ENCODE data around the gene UQCR10. TPM values are rescaled to one million over a fixed set of nuclear protein-coding genes. Genes with fewer than 3 reads are reported as not detected.
"Not testable (repeated sequence)": the region's sequence is repeated elsewhere in the genome, so short reads cannot be mapped to it uniquely, and the experiment has no call there.

The UQCR10 gene
- total RNA-seq, 1 experiment from 2014 or later: 114 TPM

DNA sequence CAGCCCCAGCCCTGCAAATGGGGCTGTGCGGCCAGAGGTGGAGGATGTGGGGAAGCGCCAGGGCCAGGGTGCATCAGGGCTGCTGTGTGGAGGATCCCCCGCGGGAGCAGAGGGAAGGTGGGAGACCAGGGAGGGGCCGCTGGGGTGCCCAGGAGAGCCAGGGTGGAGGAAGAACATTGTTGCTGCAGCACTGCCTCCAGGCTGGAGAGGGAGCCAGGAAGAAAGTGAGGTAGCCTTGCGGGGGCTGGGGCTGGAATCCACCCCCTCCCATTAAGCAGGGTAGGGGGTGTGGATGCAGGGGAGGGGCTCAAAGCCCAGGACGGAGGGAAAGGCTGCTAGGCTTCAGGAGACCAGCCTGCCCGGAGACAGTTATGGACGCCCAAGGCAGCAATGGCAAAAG, 32.3 kb upstream of the UQCR10 start:
- in situ Hi-C loops (cut with HindIII; ENCODE audit: low sequenced_read_pairs): no loop called here

DNA sequence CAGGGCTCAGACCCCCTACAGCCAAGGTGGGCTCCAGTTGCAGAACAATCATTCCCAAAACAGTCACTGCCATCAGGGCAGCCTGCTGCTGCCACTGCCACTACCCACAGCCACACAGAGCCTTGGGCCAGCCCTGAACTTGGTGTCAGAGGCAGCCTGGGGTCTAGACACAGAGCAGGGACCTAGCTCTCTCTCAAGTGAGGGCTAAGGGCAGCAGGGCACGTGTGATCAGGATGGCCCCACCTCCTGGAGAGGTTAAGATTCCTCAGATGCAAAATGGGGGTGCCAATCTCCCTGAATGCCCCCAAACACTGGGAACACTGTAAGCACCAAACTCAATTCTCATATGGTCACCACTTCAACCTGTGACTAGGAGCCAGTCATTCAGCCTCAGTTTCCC, 31.8 kb upstream of the UQCR10 start:
- DNase-seq (ENCODE audit: low spot score): no peak
- in situ Hi-C loops (cut with HindIII; ENCODE audit: low sequenced_read_pairs): no loop called here

More for the DNA sequence above, 32.3 kb upstream of the UQCR10 start:
- no peak for DNase-seq (ENCODE audit: low spot score)

DNA sequence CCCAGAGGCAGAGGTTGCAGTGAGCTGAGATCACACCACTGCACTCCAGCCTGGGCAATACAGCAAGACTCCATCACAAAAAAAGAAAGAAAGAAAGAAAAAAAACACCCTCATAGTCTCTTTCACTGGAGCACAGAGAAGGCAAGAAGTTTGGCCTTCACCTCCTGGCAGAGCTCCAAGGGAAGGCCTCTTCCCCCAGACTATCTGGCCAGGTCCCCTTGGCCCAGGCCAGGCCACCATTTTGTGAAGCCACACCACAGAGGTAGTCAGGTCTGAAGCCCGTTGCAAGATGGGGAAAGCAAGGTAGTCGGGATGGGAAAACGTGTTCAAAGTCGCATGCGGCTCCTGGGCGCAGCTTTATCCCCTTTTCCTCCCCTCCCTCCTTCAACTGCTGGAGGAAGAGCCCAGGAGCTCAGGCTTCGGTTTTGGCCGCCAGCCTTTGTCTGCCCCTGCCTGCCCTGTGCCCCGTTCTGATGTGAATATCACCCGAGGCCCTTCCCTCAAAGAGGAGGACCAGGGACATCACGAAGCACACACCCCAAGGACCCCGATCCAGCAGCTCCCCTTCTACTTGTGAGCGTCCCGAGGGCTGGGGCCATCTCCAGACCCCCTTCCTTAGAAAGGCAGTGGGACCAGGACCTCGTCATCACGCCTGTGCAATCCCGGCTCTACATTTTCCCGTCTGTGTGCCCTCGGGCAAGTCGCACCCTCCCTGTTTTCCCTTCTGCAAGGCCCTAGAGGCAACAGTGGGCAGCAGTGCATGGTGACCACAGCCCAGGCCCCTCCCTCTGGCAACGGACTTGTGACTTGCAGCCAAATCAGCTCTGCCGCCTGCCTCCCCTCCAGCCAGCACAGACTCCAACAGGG, 29.7 kb upstream of the UQCR10 start:
- in situ Hi-C loops (cut with HindIII; ENCODE audit: low sequenced_read_pairs): no loop called here
- DNase-seq (ENCODE audit: low spot score): peak; percentile 26

DNA sequence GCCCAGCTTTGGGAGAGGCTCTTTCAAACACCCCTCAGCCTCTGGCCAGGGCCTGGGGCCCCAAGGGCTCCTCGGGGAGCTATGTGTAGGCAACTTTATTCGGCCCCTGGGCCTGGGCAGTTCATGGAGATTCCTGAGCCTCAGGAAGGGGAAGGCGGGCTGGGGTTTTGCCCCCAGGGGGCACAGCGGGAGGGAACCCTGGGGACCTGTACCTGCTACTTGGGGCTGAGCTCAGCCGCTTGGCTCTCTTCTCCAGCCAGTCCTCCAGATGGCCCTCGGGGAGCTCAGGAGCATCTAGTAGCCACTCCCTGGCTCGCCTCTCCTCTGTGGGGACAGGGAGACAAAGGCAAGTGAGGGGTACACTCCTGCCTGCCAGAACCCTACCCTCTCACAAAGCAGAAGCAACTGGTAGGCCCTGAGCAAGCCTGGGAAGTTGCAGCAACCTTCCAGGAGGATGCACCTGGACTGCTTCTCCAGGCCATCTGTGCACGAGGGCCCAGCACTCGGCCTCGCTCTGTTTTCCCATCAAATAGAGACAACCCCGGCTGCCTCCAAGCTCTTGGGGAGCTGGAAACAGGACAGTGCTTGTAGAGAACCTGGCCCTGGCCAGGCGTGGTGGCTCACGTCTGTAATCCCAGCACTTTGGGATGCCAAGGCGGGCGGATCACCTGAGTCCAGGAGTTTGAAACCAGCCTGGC, 28.9 kb upstream of the UQCR10 start:
- DNase-seq (ENCODE audit: low spot score): peak; percentile 76
- in situ Hi-C loops (cut with HindIII; ENCODE audit: low sequenced_read_pairs): no loop called here

DNA sequence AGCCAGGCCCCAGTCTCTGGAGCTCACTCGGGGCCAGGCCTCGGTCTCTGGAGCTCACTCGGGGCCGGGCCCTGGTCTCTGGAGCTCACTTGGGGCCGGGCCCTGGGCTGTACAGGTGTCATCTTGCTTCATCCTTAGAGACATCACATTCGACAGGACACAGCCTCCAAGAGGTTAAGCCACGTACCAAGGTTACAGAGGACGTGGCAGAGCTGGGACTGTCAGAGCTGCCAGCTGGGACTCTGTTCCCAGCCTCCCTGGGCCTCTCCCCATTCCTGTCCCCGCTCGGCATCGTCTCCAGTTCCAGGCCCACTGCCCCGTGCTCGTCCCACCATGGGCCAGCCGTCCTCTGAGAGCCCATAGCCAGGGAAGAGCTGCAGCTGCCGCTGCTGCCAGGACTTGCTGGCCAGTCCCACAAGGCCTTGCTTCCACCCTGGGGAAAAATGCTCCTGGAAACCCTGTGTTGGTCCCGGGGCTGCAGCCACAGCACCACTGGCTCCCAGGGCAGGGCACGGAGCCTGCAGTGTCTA, 27.8 kb upstream of the UQCR10 start:
- no peak for DNase-seq (ENCODE audit: low spot score)
- in situ Hi-C loops (cut with HindIII; ENCODE audit: low sequenced_read_pairs): no loop called here

DNA sequence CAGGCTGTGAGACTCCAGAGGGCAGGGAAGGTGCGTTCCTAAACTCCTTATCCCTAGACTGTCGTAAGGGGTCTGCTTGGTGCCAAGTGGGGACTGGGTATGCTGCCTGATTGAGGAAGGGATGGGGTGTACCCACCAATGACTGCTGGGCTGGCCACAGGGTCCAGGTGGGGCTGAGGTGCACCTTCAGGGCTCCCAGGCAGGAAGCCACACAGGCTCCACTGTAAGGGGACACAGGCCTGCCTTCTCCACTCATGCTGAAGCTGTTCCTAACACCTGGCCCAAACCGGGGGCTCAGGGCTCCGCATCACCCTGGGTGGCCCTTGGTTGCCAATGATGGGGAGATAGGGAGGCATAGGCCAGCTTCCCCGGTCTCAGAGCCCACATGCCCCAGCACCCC, 27.0 kb upstream of the UQCR10 start:
- DNase-seq (ENCODE audit: low spot score): no peak
- in situ Hi-C loops (cut with HindIII; ENCODE audit: low sequenced_read_pairs): no loop called here

DNA sequence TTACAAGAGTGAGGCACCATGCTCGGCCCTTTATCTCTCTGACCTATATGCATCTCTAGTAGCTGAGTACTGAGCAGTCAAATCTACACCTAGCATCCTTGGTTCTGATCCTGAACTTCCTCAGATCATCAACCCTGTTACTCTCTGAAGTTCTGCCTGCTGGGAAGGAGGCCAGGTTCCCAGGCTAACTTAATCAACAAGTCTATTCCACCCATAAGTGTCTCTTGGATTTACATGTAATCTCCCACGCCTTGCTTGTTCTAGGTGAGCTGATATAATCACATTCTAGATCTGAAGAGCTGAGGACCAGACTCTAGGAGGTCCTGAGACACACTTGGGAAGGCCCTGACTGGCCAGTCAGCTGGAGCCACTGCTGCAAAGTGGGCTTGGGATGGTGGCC, 25.2 kb upstream of the UQCR10 start:
- in situ Hi-C loops (cut with HindIII; ENCODE audit: low sequenced_read_pairs): no loop called here
- no peak for DNase-seq (ENCODE audit: low spot score)

DNA sequence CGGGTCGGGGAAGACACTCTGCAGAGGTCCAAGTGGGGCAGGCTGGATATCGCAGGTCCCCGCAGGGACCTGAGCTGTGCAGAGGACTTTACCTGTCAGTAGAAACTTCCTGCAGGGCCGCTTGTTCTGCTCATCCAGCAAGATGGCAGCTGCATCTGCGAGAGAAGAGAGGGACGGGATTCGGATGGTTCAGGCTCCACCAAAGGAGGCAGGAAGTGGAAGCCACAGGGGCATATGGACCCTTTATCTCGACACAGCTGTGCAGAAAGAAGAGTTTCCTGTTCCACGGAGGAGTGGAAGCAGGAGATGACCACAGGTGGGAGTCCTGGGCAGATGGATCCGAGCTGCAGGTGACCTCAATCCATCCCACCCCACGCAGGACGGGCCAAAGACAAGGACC, 24.8 kb upstream of the UQCR10 start:
- no peak for DNase-seq (ENCODE audit: low spot score)
- in situ Hi-C loops (cut with HindIII; ENCODE audit: low sequenced_read_pairs): no loop called here

DNA sequence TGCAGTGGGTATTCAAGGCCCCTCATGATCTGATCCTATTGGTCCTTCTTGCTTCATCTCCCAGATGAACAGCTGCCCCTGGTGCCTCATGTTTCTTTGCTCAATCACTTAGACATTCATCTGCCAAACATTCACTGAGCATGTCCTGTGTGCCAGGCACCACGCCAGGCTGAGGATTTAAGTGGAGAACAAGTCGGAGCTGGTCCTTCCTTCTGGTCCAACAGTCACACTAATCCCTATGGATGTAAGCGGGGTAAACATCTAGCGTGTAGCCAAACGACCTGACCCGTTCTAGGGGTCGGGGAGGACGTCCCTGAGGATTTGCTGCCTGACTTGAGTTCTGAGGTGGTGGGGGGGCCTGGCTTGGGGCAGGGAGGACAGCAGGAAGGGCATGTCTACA, 22.3 kb upstream of the UQCR10 start:
- DNase-seq (ENCODE audit: low spot score): peak; percentile 39
- in situ Hi-C loops (cut with HindIII; ENCODE audit: low sequenced_read_pairs): no loop called here

DNA sequence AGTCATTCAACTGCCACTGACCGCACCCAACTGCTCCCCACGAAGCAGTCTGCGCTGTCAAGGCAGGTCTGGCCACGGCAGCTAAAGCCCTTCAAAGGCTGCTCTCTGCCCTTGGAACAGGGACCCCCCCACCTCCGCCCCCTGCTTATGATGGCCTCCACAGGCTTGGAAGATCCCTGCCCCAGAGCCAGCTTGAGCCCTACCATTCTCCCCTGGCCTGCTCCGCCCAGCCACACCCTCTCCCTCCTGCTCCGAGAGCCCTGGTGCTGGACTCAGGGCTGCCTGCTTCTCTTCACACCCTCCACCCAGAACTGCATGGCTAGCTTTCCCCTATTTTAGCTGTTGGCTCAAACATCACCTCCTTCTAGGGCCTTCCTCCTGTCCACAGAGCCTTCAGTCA, 19.3 kb upstream of the UQCR10 start:
- no peak for DNase-seq (ENCODE audit: low spot score)
- in situ Hi-C loops (cut with HindIII; ENCODE audit: low sequenced_read_pairs): no loop called here

DNA sequence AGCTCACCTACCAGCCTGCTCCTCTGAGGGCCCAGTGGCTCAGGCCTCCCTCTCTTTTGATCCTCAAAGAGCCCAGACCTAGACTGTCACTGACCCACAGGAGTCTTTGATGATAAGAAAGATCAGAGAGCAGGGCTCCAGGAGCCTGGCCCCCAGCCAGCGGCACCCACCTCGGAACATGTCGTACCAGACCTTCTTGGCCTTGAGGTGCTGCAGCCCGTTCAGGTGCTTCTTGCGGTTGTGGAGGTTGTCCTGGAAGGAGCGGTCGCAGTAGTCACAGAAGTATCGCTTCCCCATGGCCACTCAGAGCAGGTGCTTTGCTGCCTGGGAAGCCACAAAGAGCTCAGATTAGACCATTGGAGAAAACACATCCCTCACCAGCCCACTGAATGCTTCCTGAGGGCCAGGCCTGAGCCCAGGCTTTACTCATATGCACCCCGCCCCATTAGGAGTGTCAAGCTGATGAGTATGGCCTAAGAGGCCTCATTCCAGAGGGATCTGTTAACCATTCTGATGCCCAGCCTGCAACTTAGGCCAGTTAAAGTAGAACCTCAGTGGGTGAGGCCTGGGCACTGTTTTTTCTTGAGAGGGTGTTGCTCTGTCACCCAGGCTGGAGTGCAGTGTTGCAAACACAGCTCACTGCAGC, 18.8 kb upstream of the UQCR10 start:
- in situ Hi-C loops (cut with HindIII; ENCODE audit: low sequenced_read_pairs): no loop called here
- DNase-seq (ENCODE audit: low spot score): no peak

DNA sequence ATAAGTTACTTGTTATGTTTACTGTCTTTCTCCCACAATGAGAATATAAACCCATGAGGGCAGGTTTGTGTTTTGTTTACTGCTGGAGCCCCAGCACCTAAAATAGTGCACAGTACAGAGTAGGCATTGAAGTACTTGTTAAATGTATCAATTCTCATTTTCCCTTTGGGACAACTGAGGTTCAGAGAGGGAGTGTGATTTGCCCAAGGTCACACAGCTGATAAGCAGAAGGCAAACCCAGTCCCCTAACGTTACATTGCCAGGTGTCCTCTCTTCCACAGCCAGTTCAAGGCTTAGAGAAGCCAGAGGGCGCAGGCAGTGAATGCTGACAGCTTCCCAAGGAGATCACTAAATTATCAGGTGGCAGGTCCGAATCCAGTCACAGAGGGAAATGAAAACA, 17.1 kb upstream of the UQCR10 start:
- no peak for DNase-seq (ENCODE audit: low spot score)
- in situ Hi-C loops (cut with HindIII; ENCODE audit: low sequenced_read_pairs): no loop called here

DNA sequence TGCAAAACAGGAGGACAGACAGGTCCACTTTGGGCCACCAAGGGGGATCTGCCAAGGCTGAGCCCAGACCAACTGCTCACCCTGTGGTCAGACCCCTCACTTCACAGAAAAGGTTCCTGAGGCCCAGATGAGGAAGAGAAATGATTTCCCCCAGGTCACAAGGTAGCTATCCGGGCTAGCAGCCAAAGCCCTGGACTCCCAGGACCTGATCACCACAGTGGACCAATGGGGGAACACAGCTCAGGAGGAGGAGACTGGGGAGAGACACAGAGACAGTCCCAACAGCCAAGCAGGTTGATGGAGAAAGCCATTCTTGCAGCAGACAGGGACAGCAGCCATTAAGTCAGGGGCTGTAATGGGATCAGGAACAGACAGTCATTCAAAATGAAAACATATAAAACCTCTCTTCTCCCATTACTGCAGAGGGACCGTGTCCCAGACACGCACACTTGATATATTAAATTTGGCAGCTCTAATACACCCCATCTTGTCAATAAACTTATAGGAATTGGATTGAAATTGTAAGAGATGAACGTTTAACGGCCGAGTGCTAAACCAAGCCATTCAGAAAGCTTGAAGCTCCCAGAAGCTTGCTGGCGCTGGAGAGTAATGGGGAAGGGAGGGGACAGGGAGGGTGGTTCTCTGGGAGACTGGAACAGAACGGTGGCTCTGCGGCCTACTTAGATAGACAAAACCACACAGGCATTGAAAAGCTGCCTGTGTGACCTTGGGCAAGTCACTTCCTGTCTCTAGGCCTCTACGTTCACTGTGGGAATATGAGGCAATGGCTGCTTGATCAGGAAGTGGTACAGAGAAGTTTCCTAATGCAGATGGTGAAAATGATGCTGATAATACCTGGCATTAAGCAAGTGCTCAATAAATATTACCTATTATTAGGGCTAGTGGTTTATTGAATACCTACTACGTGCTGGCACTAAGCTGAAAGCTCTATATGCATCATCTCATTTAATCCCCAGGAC, 16.3 kb upstream of the UQCR10 start:
- in situ Hi-C loops (cut with HindIII; ENCODE audit: low sequenced_read_pairs): no loop called here
- DNase-seq (ENCODE audit: low spot score): no peak

DNA sequence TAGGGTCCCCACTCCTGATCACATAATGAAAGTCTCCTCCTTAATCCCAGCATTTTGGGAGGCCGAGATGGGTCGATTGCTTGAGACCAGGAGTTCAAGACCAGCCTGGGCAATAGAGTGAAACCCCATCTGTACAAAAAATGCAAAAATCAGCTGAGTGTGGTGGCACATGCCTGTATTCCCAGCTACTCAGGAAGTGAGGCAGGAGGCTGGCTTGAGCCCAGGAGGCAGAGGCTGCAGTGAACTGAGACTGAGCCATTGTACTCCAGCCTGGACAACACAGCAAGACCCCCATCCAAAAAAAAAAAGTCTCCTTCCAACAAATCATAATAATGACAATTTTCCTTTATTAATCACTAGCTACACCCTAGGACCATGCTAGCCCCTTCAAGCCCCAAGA, 15.5 kb upstream of the UQCR10 start:
- in situ Hi-C loops (cut with HindIII; ENCODE audit: low sequenced_read_pairs): no loop called here
- DNase-seq (ENCODE audit: low spot score): no peak

DNA sequence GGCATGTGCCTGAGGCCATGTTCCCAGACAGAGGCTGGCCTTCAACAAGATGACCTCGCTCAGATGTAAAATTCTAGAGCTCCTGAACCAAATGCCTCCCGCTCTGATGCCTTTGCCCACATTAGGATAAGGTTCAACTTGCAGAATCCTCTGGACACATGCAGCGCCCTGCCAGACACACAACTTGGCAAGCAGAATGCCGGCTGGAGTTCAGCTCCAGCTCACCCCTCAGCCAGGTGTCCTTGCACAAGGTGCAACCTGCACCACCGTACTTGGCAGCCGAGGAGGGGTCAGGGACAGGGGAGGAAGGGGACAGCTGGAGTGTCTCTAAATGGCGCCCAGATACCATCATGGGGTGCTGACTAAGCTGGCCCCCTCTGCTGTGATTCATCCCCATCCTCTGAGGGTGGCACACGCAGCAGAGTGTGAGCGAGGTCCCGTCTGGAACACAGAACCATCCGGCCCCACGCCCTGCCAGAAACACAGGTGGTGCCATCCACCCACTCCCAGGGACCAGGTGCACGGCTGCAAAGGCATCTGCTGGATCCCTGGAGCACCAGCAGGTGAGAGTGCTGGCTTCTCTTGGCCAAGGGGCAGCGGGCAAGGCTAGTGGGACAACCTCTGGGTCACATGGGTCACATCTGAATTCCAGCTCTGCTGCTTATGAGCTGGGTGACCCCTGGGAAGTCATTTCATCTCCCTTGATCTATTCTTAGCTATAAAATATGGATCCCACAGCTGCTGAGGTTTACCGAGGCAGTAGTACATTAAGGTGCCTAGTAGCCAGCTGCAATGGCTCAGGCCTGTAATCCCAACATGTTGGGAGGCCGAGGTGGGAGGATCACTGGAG, 13.1 kb upstream of the UQCR10 start:
- in situ Hi-C loops (cut with HindIII; ENCODE audit: low sequenced_read_pairs): no loop called here
- no peak for DNase-seq (ENCODE audit: low spot score)

DNA sequence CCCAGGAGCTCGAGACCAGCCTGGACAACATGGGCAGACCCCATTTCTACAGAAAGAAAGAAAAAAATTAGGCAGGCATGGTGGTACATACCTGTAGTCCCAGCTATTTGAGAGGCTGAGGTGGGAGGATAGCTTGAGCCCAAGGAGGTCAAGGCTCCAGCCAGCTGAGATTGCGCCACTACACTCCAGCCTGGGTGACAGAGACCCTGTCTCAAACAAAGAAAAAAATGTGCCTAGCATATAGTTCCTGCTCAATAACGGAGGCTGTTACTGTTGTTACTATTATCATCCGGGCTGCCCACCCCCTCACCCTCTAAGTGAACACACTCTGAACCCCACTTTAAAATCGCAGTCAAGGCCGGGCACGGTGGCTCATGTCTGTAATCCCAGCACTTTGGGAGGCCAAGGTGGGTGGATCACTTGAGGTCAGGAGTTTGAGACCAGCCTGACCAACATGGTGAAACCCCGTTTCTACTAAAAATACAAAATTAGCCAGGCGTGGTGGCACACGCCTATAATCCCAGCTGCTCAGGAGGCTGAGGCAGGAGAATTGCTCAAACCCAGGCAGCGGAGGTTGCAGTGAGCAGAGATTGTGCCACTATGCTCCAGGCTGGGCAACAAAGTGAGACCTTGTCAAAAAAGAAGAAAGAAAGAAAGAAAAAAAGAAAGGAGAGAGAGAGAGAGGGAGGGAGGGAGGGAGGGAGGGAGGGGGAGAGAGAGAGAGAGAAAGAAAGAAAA, 12.3 kb upstream of the UQCR10 start:
- in situ Hi-C loops (cut with HindIII; ENCODE audit: low sequenced_read_pairs); DNase-seq (ENCODE audit: low spot score): not testable (repeated sequence)

DNA sequence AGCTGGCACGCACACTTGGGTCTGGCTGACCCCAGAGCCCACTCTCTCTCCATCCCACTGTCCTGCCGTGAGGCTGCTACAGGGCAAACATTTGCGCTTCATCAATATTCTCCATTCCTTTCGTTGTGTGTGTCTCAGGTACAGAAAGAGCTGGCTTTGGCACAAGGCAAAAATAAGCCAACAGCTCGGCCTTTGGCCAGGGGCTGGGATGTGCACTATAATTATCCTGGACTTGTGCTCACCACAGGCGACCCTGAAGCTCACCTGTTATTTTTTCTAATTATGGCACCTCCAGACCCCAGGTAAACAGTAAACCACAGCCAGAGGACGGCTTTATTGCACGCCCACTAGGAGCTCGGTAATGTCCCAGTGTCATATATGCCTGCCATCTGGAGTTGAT, 11.3 kb upstream of the UQCR10 start:
- in situ Hi-C loops (cut with HindIII; ENCODE audit: low sequenced_read_pairs): no loop called here

More for the DNA sequence above, 11.3 kb upstream of the UQCR10 start:
- peak; percentile 72 for DNase-seq (ENCODE audit: low spot score)
